Activated T-helper 1 cell treated with Interleukin-2 at 50 U/mL for 16 hours (primary cell): ENCODE data around the gene PTGDR2.
"Not testable (repeated sequence)": the region's sequence is repeated elsewhere in the genome, so short reads cannot be mapped to it uniquely, and the experiment has no call there.

Source experiments
- DNase-seq: peaks from one replicate; pipeline ENCODE4 v3.0.0-alpha.2; 2020; ENCODE audit warnings: low read depth

Gene PTGDR2

DNA sequence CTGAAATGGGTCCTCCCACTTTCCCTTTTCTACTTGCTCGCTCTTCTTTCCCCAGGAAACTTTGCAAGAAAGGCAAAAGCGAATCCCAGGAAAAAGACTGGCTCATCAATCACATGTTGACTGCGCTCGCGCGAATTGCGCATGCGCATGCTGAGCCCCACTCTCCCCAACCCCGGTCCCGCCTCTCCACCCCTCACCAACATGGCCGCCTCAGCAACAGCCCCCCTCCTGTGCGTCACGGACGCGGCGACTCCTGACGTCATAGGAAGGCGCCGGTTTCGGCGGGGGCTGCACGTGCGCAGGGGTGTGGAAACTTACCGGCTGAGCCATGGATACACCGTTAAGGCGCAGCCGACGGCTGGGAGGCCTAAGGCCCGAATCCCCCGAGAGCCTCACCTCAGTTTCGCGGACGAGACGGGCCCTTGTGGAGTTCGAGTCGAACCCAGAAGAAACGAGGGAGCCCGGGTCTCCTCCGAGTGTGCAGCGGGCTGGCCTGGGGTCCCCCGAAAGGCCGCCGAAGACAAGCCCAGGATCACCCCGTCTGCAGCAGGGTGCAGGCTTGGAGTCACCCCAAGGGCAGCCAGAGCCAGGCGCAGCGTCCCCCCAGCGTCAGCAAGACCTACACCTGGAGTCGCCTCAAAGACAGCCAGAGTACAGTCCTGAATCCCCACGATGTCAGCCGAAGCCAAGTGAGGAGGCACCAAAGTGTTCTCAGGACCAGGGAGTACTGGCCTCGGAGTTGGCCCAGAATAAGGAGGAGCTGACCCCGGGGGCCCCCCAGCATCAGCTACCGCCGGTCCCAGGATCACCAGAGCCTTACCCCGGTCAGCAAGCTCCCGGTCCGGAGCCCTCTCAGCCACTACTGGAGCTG lies 13.7 kb downstream of the PTGDR2 start, which contains the start of gene CCDC86:
Gene CCDC86 (plus strand): TSS at position 317 of the 871 bp plus-strand sequence. CDS start 12 bp downstream, at position 329.
- peak; percentile 98 for DNase-seq

DNA sequence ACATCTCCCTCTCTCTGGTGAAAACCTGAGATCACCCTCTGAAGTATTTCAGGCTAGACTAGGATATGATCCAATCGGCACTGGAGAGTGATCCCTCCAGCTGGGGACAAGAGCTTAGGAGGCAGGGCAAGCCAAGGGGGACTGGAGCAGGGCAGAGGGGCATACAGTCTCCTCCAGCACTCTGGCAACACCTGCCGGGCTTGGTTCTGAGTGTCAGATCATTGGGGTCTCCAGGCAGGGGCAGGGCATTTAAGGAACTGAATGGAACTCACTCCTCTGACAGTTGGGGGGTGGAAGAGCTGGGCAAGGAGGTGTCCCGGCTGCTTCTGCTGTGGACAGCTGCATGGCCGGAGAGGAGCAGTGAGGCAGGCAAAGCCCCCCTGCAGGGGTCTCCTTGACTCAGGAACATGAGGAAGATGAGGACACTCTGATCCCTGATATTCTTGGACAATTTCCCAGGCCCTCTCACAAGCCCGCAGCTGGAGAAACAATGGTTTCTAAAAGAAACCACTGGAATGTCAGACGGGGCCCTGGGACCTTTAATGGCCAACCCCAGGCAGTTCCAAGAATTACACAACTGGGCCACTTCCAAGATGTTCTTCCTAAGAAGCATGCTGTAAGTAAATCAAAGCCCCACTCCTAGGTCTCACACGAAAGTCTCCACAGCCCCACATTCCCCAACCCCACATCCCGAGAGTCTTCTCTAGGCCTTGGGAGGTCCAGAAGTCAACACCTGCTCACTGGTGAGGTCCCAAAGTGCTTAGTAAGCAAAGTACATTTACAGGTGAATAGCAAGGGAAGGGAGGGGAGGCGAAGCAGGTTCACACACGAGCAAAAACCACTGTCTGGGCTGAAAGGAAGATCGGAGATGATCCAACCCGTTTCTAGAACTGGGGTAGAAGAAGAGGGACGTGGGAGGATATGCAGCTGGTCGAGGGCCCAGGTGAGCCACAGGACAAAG lies 15.0 kb downstream of the PTGDR2 start:
- DNase-seq, result no peak

DNA sequence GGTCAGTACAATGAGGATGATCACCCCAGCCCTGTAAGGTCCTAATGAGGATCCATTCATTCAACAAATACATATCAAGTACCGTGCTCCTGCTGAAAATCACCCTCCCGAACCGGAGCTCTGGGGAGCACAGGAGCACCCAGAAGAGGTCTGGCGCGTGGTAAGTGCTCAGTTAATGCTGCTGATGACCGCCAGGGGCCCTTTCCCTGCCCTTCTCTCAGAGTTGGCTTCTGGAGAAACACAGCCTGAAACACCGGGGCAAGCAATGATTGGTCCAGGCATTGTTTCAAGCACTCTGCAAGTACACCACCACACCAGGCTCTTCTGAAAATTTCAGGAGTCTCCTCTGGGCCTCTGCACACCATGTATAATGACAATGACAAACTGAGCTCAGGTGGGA lies 17.6 kb downstream of the PTGDR2 start:
- no peak for DNase-seq

DNA sequence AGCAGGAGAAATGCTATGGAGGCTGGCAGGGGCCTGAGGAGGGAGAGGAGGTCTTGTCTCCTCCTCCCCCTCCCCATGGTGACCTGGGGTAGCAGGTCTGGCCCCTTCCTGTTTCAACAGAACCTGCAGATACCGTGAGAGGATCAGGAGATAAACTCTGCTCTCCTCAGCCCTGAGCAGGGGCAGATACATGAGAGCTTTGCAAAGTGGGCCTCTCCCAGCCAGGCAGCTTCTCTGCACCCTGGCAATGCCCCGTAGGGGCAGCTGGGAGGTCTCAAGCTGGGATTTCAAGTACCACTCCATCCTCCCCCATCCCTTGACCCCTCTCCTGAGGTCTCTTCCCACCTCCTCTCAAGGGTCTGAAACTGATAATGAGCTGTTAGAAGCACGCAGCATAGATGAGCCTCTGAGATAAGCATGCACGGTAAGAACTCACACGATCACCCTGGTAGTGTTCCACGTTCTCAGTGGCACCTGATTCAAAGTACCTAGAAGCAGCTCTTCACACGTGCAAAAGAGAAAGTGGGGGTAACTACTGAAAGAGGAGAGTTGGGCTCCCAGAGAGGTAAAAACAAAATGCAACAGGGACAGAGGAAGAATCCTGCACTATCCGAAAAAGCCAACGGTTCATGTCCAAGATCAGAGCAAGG lies 18.8 kb downstream of the PTGDR2 start:
- no peak for DNase-seq

GRCh38 chr11:60835534-60835846 lies 20.3 kb downstream of the PTGDR2 start:
- no peak for DNase-seq

GRCh38 chr11:60834742-60835533 lies 20.8 kb downstream of the PTGDR2 start:
- DNase-seq, result no peak

DNA sequence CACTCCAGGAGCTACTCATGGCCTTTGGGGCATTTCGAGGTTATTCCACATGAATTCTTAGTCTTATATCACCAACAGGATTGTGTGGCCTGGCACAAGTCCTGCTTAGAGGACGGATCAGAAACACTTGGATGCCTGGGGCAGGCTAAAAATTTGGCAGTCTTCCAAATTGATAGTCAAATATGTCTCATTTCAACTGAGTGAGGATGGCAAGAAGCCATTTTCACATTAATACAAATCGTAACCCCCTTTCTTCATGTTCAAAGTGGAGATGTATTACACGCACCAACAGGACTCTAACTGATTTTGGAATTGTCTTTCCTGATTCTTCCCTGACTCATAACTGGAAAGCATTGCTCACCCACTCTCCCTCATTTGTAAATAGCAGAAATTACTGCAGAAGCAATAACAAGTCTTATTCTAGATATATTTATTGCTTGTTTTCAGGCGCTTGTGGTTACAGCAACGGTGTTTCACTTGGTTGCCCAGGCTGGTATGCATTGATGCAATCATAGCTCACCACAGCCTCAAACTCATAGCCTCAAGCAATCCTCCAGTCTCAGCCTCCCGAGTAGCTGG lies 24.2 kb downstream of the PTGDR2 start:
- DNase-seq, result no peak

- DNase-seq, result peak; percentile 55
Observed at GRCh38 chr11:60831143-60831500, 24.6 kb downstream of the PTGDR2 start.

DNA sequence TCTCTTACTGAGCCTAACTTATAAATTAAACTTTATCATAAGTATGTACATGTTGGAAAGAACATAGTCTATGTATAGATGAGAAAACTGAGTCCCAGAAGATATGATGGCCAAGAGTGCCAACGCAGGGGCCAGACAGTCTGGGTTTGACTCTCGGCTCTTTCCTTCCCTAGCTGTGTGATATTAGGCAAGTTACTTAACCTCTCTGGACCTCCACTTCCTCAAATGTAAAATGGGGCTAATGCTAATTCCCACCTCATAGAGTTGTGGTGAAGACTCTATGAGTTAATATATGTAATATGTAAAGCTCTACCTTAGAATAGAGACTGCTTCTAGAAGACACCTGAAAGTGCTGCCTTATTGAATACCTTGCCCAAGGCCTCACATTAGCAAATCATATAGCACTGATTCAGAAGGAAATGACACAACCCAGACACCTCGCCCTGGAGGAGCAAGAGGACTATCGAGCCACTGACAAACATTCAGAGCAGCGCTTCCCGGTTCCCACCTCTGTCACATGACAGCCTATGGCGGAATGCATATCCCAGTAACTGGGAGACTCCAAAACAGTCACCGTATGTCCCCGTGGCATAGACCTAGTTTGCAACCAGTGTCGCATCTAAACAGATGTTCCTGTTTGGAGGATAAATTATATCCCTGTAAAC lies 25.1 kb downstream of the PTGDR2 start:
- no peak for DNase-seq

- DNase-seq, result no peak
Observed at GRCh38 chr11:60825790-60826189, 30.0 kb downstream of the PTGDR2 start.

DNA sequence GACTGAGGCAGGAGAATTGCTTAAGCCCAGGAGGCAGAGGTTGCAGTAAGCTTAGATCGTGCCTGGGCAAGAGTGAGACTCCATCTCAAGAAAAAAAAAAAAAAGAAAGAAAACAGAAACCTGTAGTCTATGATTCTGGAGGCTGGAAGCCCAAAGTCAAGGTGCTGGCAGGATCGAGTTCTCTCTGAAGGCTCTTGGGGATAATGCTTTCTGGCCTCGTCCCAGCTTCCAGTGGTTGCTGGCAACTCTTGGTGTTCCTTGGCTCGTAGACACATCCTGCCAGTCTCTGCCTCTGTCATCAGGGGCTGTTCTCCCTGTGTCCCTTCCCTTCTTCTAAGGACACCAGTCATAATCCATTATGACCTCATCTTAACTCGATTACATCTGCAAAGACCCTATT lies 30.6 kb downstream of the PTGDR2 start:
- no peak for DNase-seq

DNA sequence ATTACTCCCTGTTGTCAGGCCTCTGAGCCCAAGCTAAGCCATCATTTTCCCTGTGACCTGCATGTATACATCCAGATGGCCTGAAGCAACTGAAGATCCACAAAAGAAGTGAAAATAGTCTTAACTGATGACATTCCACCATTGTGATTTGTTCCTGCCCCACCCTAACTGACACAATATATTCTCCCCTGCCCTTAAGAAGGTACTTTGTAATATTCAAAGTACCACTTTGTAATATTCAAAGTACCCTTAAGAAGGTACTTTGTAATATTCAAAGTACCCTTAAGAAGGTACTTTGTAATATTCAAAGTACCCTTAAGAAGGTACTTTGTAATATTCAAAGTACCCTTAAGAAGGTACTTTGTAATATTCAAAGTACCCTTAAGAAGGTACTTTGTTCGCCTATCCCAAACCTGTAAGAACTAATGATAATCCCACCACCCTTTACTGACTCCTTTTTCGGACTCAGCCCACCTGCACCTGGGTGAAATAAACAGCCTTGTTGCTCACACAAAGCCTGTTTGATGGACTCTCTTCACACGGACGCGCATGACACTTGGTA lies 31.9 kb downstream of the PTGDR2 start:
- DNase-seq, result not testable (repeated sequence)

GRCh38 chr11:60821827-60822599 lies 33.7 kb downstream of the PTGDR2 start:
- no peak for DNase-seq

- no peak for DNase-seq
Observed at GRCh38 chr11:60818057-60818456, 37.7 kb downstream of the PTGDR2 start.

DNA sequence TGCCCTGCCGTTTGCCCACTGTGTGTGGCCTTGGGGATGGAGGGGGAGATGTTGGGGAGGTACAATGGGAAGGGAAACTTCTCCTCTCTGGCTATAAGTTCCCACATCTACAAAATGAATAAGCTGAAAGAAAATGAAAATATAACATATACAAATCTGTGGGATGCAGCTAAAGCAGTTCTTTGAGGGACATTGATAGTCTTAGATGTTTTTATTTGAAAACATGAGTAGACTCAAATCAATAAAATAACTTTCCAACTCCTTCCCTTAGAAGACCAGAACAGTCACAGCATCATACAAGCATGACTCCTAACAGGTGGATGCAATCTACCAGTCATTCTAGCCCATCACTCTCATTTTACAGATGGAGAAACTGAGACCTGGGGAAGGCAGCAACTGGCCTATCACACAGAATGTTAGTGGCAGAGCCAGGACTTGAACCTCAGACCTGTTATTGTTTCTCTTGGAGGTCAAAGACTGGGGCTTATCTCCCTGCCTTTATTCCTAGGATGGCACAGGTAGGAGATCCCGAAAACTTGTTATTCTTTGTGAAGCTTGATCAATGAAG lies 39.1 kb downstream of the PTGDR2 start:
- DNase-seq, result no peak

DNA sequence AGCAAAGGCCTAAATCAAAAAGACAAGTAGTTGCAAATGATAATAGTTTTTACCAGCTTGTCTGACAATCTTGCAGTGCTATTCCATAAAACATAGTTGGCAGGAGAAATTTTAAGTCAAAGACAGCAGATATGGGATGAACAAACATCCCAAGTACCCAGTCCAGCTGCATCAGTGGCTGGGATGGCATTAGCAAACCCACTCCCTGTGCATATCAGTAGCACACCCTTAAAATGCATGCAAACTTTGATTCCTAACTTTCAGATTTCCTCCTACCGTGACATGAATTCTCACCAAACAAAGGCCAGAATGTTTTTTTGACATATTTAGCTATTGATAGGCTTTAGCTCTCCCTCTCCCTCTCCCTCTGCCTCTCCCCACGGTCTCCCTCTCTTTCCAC lies 41.6 kb downstream of the PTGDR2 start:
- no peak for DNase-seq

GRCh38 chr11:60813324-60813723 lies 42.4 kb downstream of the PTGDR2 start:
- DNase-seq, result no peak

DNA sequence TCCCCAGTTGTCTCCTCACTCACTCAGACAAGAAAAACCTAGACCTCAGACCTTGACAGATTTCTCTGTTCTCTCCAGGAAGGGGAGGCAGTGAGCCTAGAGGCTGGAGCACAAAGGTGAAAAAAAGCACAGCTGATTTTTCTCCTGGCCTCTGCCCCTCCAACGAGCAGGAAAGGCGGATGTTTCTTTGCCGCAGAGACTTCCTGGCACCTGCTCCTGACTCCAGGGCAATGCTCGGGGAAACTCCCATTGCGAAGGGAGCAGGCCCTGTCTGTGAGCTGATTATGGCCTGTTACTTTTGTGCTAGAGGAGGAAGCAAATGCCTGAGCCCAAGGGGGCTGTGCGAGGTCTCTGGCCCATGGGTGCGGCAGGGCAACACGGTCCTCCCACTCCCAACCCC lies 45.2 kb downstream of the PTGDR2 start:
- no peak for DNase-seq

- no peak for DNase-seq
Observed at GRCh38 chr11:60810151-60810550, 45.6 kb downstream of the PTGDR2 start.
